NB4 (cell line): ENCODE results near the gene TCTN1.

Experiments
- CTCF ChIP-seq: IDR thresholded peaks from one replicate; pipeline ENCODE4 v1.5.1; 2012; ENCODE audit warnings: low read depth, low read length
- MAX ChIP-seq: IDR thresholded peaks from 2 replicates; pipeline ENCODE4 v1.6.1; 2011; ENCODE audit warnings: low read depth, low read length
- POLR2A ChIP-seq: IDR thresholded peaks from 2 replicates; pipeline ENCODE4 v1.6.1; 2011; ENCODE audit warnings: mild to moderate bottlenecking; ENCODE audit not compliant: insufficient read length; ENCODE audit errors: extremely low read depth

- TF ChIP-seq CTCF (no peak), MAX (no peak), POLR2A (no peak)
Observed at GRCh38 chr12:110564471-110564991, 49.4 kb upstream of the TCTN1 start.
